ENCODE data around the gene KIF14.

The KIF14 gene

DNA sequence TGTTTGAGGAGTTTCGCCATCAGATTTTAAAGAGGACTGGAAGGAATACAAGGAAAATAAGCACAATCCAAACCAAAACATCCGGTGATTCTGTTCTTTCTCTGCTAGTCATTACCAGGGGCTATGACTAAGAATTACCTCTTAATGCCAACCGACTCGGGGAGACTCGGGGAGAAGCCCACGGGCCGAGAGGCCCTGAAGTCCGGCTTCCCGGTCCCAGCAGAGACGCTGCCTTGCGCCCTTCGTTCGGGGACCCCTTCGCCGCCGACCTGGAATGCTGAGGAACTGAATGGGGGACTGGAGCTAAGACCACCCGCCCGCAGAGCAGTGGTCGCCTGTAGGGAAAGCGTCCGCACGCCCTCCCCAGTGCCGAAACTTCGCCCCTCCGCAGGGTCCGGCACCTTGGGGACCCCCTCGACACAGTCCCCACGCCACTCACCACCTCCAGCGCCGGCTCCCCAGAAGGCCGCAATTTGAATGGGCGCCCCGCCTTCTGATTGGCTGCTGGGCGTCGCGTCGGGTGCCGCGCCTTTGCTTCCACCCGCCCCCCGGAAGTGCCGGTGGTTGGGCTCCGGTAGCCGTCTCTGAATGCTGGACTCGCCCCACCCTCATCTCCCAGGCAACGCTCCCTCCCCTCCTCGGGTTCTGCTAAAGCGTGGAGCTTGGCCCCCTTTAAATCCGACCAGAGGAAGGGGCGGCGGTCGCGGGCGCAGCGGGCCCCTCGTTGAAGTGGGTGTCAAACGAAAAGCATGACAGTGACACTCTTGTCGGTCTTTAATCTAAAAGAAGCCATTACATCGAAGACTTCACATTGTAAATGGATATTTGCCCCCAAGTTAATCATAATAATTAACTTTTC, at the start of gene KIF14:
KIF14 (minus strand) TSS at position 479 of the 859 bp plus-strand sequence. CDS start 2,028 bp downstream, outside the sequence.
- DNase-seq (ENCODE audit: low spot score), result peak; percentile 98

DNA sequence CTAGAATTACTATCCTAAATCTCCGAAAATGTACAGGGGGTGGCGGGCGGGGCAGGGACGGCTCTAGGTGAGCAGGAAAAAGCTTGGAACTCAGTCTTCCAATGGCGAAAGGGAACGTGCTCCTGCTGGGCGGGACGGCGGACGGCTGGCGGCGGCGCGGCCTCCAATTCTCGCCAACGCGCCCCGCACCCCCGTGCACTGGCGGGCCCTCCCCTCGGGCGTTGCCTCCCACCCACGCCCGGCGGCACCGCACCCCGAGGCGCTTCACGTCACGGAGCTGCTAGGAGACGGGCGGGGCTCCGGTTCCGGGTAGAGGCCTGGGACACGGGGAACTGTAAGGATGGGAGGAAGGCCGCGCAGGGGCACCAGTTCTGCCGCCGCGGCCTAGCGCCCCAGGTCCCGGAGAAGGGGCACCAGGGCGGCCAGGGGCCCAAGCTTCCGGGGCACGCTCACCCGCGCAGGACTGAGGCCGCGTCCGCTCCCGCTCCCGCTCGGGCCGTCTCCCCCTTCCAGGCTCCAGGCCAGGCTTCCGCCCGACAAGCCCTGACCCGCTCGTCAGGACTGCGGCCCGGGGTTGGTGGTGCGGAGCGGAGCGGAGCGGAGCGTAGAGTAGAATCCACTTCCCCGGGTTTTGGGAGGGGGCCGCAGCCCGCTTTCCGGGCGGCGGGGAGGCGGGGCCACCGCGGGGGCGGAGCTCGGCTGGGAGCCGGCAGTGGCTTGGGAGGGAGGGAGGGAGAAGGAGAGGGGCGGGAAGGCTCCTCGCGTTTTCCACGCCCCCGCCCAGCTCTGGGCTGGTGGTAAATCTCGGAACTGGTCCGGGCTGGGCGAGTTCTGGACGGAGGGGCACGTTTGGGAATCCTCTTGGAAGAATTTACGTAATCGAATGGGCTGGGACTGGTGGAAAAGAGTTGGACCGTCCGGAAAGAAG, 49.0 kb upstream of the KIF14 start, which contains the start of gene DDX59:
DDX59 (minus strand) TSS at position 594 of the 928 bp plus-strand sequence. CDS start 3,167 bp downstream, outside the sequence.
- DNase-seq (ENCODE audit: low spot score), result peak; percentile 95

- no peak for DNase-seq (ENCODE audit: low spot score)
These were observed 48.2 kb upstream of the KIF14 start for GRCh38 chr1:200668514-200669313.

DNA sequence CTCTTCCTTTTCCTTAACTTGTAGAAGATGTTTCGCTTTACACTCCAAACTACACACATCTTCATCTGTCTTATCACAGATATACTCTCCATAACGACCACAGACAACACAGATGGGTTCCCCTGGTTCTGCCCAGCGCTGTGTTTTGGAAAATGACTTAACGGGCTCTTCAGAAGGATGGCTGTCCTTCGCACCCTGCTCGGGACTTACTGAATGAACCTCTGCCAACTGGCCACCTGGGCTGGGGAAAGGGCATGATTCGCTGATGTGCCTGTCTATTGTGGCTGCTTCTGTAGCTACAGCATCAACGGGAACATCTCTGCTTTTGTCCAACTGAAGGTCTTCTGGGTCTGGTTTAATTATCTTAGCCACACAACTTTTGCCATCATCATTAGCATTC, 45.8 kb upstream of the KIF14 start:
- no peak for DNase-seq (ENCODE audit: low spot score)

DNA sequence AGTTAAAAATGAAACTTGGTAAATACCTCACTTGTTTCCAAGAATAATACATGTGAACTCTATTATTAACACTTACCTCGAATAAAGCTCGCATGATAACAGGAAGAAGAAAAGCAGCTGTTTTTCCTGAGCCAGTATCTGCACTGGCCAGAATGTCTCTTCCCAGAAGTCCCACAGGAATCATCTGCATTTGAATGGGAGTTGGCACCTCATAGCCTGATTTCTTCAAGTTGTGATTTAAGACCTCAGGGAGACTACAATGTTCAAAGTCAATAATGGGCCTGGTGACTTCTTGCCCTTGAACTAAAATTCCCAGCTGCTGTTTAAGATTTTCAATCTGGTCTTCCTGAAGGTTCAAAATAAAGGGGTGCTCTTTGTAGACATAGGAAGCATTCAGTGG, 45.3 kb upstream of the KIF14 start:
- peak; percentile 23 for DNase-seq (ENCODE audit: low spot score)

- DNase-seq (ENCODE audit: low spot score), result no peak
These were observed 40.2 kb upstream of the KIF14 start for GRCh38 chr1:200660719-200661118.

DNA sequence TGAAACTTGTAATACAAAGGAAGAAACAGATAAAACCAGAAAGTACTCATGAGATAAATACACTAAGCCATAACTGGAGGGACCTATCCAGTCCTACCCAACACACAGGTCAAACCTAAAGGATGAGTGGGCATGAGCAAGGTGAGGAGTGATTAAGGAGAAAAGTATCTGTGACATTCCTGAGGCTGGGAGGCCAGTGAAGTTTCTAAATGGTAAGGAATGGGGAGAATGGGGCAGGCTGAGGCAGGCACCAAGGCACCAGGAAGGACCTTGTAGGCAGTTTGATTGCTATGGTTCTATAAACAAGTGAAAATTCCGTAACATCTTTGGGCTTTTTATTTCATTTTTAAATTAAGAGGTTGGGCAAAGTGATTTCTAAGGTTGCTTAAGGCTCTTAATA, 38.7 kb upstream of the KIF14 start:
- no peak for DNase-seq (ENCODE audit: low spot score)

- no peak for DNase-seq (ENCODE audit: low spot score)
These were observed 37.7 kb upstream of the KIF14 start for GRCh38 chr1:200658037-200658818.

GRCh38 chr1:200654660-200655059, 34.1 kb upstream of the KIF14 start:
- no peak for DNase-seq (ENCODE audit: low spot score)

- no peak for DNase-seq (ENCODE audit: low spot score)
These were observed 32.5 kb upstream of the KIF14 start for GRCh38 chr1:200653022-200653462.

DNA sequence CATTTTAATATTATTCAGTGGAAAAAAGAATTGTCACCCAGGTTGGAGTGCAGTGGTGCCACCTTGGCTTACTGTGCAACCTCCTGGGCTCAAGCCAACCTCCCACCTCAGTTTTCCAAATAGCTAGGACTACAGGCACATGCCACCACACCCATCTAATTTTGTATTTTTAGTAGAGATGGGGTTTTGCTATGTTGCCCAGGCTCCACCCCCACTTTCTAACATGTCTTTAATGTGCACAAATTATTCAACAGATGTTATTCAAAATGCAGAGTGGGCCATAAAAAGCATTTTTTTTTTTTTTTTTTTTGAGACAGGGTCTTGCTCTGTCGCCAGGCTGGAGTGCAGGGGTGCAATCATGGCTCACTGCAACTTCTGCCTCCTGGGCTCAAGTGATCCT, 31.8 kb upstream of the KIF14 start:
- DNase-seq (ENCODE audit: low spot score), result no peak

DNA sequence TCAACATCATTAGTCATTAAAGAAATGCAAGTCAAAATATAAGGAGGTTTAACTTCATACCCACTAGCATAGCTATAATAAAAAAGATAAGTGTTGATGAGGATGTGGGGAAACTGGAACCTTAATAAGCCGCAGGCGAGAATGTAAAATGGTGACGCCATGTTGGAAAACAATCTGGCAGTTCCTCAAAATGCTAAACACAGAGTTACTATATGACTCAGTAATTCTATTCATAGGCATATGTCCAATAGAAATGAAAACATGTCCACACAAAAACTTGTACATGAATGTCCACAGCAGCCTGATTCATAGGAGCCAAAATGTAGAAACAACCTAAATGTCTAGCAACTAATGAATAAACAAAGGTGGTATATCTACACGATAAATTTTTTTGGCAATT, 26.0 kb upstream of the KIF14 start:
- DNase-seq (ENCODE audit: low spot score), result no peak

GRCh38 chr1:200644021-200644420, 23.5 kb upstream of the KIF14 start:
- no peak for DNase-seq (ENCODE audit: low spot score)

DNA sequence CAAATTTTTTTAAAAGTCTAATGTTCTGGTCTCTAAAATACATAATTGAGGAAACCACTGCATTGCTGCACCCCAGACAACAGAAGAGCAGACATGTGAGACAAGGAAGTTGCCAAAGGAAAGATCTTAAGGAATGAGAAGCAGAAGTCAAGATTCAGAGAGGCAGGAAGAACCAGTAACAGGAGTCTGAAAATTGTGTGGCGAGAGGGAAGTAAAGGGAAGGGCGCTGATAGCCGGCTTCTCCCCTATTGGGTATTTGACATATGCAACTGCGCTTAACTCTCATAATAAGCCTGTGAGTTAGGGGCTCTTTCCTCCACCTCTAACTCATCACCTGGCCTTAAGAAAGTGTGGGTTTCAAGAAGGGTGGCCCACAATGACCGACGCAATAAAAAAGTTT, 21.9 kb upstream of the KIF14 start:
- DNase-seq (ENCODE audit: low spot score), result no peak

GRCh38 chr1:200640963-200641401, 20.4 kb upstream of the KIF14 start:
- no peak for DNase-seq (ENCODE audit: low spot score)

GRCh38 chr1:200640373-200640962, 19.9 kb upstream of the KIF14 start:
- no peak for DNase-seq (ENCODE audit: low spot score)

GRCh38 chr1:200638073-200638472, 17.5 kb upstream of the KIF14 start:
- no peak for DNase-seq (ENCODE audit: low spot score)

GRCh38 chr1:200636681-200637080, 16.1 kb upstream of the KIF14 start:
- no peak for DNase-seq (ENCODE audit: low spot score)

DNA sequence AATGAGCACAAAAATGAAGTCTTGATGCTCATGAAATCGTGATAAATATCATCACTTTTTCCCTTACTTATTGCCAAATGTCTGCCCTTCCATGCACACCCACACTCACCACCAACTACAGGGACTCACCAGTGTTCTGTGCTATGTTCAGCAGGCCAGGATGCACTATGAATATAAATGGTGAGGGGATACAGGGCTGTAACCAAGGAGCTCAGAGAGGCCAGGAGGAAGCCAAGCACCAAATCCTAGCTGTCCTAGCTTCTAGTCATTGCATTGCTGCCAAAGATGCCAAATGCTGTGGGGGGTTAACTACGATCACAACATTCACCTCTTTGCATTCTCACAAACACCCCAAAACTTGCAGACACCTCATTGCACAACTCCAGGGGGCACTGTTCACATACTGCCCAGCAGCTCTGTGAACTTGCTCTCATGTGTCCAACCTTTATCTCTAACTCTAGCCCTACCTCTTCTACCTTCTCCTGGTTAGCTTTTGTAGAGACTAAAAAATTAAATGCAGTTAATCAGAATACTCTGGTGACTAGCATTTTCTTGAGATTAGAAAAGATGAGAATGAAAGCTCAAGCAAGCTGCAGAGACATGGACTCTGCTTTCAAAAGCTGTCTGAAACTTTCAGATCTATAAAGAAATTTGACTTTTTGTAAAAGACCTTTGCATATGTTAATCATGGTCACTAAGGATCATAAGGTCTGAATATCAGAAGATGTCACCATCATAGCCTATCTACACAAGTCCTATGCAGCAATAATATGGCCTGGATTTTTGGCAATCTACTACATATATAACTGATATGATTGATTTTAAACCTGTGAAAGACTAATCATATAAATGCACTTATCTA, 13.9 kb upstream of the KIF14 start:
- no peak for DNase-seq (ENCODE audit: low spot score)

- DNase-seq (ENCODE audit: low spot score), result no peak
These were observed 10.8 kb upstream of the KIF14 start for GRCh38 chr1:200631375-200631774.
